Sigmoid colon (tissue), 3 donors: ENCODE results near the gene VSIG8.

Experiments used
- CTCF ChIP-seq, 4 experiments: fragments of 450-650 bp in 3 of 4; fragments of 200-600 bp in 1 of 4; IDR thresholded peaks; one replicate each; pipeline ENCODE4 v1.5.1; 2016 to 2019; ENCODE audit warnings: antibody characterized with exemption in 4 of 4, mild to moderate bottlenecking in 3 of 4, moderate library complexity in 2 of 4
- POLR2A ChIP-seq, 2 donors: fragments of 450-650 bp; IDR thresholded peaks; one replicate each; pipeline ENCODE4 v1.6.1; 2016; ENCODE audit warnings: antibody characterized with exemption in 2 of 2, mild to moderate bottlenecking in 2 of 2, moderate library complexity in 2 of 2

- TF ChIP-seq CTCF (IDR thresholded peaks at IDR 0.05) = no peak
- TF ChIP-seq POLR2A (IDR thresholded peaks at IDR 0.05) = no peak
Measured at GRCh38 chr1:159896546-159896930, 34.1 kb upstream of the VSIG8 start.
